Measurements from ENCODE around the gene BIRC3. TPM values are rescaled to one million over a fixed set of nuclear protein-coding genes. Genes with fewer than 3 reads are reported as not detected.

BIRC3 gene
- 100 to 1,000 TPM; 135 to 139 TPM for total RNA-seq

GRCh38 chr11:102317099-102317767 lies at the start of gene BIRC3:
Gene BIRC3 (plus strand): TSS chr11:102317484. CDS start chr11:102324510, 7,026 bp downstream.
- Mint-ChIP-seq H3K4me1 (ENCODE audit: low read depth) (peaks cover 56% of the 10 kb centered on the region), H3K9me3 (no peaks in the 10 kb centered on the region), H3K27me3 (no peaks in the 10 kb centered on the region), H3K27ac (peak within 1 kb of the TSS; percentile 100), H3K36me3 (peaks cover 44% of the 10 kb centered on the region), H3K4me3 (peak within 1 kb of the TSS; percentile 95)
- ChIA-PET POLR2A (interaction anchor here (1.2 to 3.2 kb wide), 4 partner anchors 10 to 159 kb away, joined by 3 to 19 read pairs (median 6); partner anchors contain the start of gene BIRC2), CTCF (interaction anchor here (1.2 to 13.3 kb wide), 4 partner anchors 11 to 179 kb away, joined by 4 to 288 read pairs (median 7); no protein-coding TSS in a partner anchor)
- intact Hi-C loops (cut with micrococcal nuclease), result loop anchor here (1.0 kb wide), 5 partner anchors 11 to 792 kb away; partner anchors contain the start of genes BIRC2 and DYNC2H1
- peak; percentile 96 for DNase-seq

DNA sequence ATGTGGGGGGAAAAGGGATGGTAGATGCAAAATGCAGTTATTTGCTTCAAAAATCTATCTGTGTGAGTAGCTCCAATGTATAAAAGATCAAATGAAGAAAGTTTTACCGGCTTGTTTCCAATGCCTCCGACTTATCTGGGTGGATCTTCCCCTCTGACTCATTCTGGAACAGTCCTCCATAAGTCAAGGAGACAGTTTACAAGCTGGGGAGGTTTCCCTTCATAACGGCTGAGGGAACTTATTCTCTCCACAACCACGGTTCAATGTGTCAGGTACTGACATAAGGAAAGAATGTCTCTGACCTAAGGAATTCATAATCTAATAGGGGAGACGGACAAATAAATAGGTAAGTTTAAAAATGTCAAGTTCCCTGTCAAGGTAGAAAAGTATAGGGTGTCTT lies 49.7 kb upstream of the BIRC3 start:
- Mint-ChIP-seq H3K27me3 (no peaks in the 10 kb centered on the region), H3K27ac (no peak overlapping the region), H3K9me3 (no peaks in the 10 kb centered on the region), H3K4me1 (ENCODE audit: low read depth) (peaks cover 29% of the 10 kb centered on the region), H3K4me3 (no peak overlapping the region), H3K36me3 (no peaks in the 10 kb centered on the region)
- ChIA-PET POLR2A (interaction anchor here (0.6 kb wide), 1 partner anchor 50 kb away, joined by 5 read pairs; no protein-coding TSS in a partner anchor), CTCF (interaction anchor here (1.2 to 3.4 kb wide), 5 partner anchors 7 to 346 kb away, joined by 3 to 19 read pairs (median 10); no protein-coding TSS in a partner anchor)
- intact Hi-C loops (cut with micrococcal nuclease), result loop anchor here (1.0 to 5.0 kb wide), 6 partner anchors 12 to 353 kb away; partner anchors contain the start of genes BIRC3, CEP126 and YAP1
- DNase-seq, result no peak

DNA sequence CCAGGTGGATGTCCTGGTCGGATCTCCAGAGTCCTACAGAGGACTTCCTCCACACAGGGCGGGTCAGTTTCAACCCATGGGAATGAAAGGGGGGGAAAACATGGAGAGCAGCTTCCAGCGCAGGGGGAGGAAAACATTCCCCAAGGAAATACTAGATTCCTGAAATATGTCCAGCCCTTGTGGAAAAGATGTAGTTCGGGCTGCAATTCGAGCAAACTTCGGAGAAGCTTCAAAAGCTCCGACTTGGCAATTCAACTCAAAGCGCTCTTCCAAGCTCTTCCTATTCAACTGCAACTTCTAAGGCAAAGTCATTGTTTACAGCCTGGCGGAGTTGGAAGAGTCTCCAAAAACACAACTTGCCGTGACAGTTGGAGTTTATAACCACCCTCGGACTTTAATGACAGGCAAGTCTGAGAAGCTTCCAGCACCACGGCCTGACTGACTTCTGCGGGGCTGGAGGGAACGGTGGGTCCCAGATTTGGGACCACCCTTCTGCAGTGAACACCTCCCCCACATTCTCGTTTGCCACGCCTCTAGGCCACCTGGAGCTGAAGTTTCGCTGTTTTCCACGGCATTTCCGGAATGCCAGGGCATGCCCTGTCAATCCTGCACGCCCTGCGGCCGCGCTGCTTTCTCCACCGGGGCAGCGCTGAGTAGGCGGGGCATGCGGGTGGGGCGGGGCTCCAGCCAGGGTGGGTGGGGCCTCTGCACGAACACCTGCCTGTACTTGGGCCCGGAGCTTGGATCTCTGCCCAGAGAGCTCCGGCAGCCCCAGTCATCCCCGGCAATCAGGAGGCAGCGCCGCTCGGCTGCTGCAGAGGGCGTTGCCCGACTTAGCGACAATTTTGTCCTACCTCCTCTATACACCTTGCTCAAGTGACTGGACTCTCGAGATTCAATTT lies 49.0 kb upstream of the BIRC3 start:
- ChIA-PET POLR2A (no interaction called here), CTCF (interaction anchor here (0.9 to 3.4 kb wide), 13 partner anchors 8 to 796 kb away, joined by 3 to 19 read pairs (median 6); no protein-coding TSS in a partner anchor)
- no peak overlapping the region for H3K27ac Mint-ChIP-seq
- H3K27me3 Mint-ChIP-seq, result no peaks in the 10 kb centered on the region
- peak; percentile 92 for DNase-seq
- peaks cover 31% of the 10 kb centered on the region for H3K4me1 Mint-ChIP-seq (ENCODE audit: low read depth)
- H3K9me3 Mint-ChIP-seq, result no peaks in the 10 kb centered on the region
- no peaks in the 10 kb centered on the region for H3K36me3 Mint-ChIP-seq
- intact Hi-C loops (cut with micrococcal nuclease), result loop anchor here (1.0 to 5.0 kb wide), 6 partner anchors 11 to 354 kb away; partner anchors contain the start of genes BIRC3, CEP126 and YAP1
- peak overlapping the region; percentile 24 for H3K4me3 Mint-ChIP-seq

DNA sequence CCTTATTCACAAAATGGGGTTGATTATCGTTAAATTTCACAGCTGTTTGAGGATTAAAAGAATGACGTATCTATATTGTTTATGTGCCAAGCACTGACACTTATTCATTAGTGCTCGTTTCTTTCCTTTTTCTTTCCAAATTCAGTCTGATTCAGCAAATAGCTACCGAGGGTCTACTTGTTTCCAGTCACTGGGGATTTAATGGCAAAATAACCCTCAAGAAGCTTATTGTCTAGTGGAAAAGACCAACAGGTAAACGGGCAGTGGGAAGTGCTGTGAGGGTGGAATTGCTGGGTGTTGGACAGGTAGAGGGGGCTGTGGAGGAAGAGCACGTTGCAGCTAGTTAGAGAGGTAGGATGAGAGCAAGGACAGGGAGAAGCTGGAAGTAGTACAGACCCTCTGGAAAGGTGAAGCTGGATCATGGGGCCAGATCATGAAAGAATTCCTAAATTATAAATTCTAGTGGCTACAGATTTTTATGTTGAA lies 48.3 kb upstream of the BIRC3 start:
- H3K27ac Mint-ChIP-seq, result no peak overlapping the region
- intact Hi-C loops (cut with micrococcal nuclease), result loop anchor here (1.0 to 5.0 kb wide), 6 partner anchors 10 to 354 kb away; partner anchors contain the start of genes BIRC3, CEP126 and YAP1

GRCh38 chr11:102269927-102270326 lies 47.4 kb upstream of the BIRC3 start:
- Mint-ChIP-seq H3K27me3 (peaks cover 4% of the 10 kb centered on the region), H3K4me3 (peak overlapping the region; percentile 30), H3K9me3 (no peaks in the 10 kb centered on the region), H3K27ac (no peak overlapping the region), H3K36me3 (no peaks in the 10 kb centered on the region), H3K4me1 (ENCODE audit: low read depth) (peaks cover 31% of the 10 kb centered on the region)
- peak; percentile 24 for DNase-seq
- CTCF ChIA-PET, result interaction anchor here (1.4 to 3.4 kb wide), 6 partner anchors 10 to 396 kb away, joined by 5 to 19 read pairs (median 11); no protein-coding TSS in a partner anchor
- POLR2A ChIA-PET, result no interaction called here
- intact Hi-C loops (cut with micrococcal nuclease), result loop anchor here (2.0 to 5.0 kb wide), 3 partner anchors 158 to 355 kb away; partner anchors contain the start of genes CEP126 and YAP1

More for the DNA sequence above, 48.3 kb upstream of the BIRC3 start:
- H3K9me3 Mint-ChIP-seq, result no peaks in the 10 kb centered on the region
- H3K4me1 Mint-ChIP-seq (ENCODE audit: low read depth), result peaks cover 31% of the 10 kb centered on the region
- DNase-seq, result no peak
- peak overlapping the region; percentile 24 for H3K4me3 Mint-ChIP-seq
- H3K27me3 Mint-ChIP-seq, result no peaks in the 10 kb centered on the region
- H3K36me3 Mint-ChIP-seq, result no peaks in the 10 kb centered on the region
- CTCF ChIA-PET, result interaction anchor here (0.6 to 3.4 kb wide), 15 partner anchors 9 to 796 kb away, joined by 3 to 19 read pairs (median 5); no protein-coding TSS in a partner anchor
- POLR2A ChIA-PET, result no interaction called here

GRCh38 chr11:102272047-102272824 lies 45.0 kb upstream of the BIRC3 start:
- no peaks in the 10 kb centered on the region for H3K36me3 Mint-ChIP-seq
- H3K27ac Mint-ChIP-seq, result no peak overlapping the region
- no peak for DNase-seq
- ChIA-PET CTCF (no interaction called here), POLR2A (no interaction called here)
- H3K4me1 Mint-ChIP-seq (ENCODE audit: low read depth), result peaks cover 31% of the 10 kb centered on the region
- H3K9me3 Mint-ChIP-seq, result no peaks in the 10 kb centered on the region
- H3K4me3 Mint-ChIP-seq, result no peak overlapping the region
- intact Hi-C loops (cut with micrococcal nuclease), result no loop called here
- peaks cover 13% of the 10 kb centered on the region for H3K27me3 Mint-ChIP-seq

DNA sequence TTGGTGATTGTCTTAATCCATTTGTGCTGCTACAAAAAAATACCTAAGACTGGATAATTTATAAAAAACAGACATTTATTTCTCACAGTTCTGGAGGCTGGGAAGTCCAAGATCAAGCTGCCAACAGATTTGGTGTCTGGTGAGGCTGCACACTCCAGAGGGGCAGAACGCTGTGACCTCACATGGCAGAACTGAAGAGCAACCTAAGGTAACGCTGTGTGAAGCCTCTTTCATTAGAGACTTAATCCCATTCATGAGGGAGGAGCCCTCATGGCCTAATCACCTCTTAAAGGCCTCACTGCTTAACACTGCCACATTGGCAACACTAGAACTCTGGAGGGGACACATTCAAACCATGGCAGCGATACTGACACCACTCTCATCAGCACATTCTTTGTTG lies 42.7 kb upstream of the BIRC3 start:
- H3K27me3 Mint-ChIP-seq, result peaks cover 13% of the 10 kb centered on the region
- intact Hi-C loops (cut with micrococcal nuclease), result loop anchor here (5.0 kb wide), 1 partner anchor 288 kb away; no protein-coding TSS in a partner anchor
- no peak for DNase-seq
- no peaks in the 10 kb centered on the region for H3K9me3 Mint-ChIP-seq
- POLR2A ChIA-PET, result no interaction called here
- no peaks in the 10 kb centered on the region for H3K36me3 Mint-ChIP-seq
- CTCF ChIA-PET, result interaction anchor here (1.0 to 1.1 kb wide), 2 partner anchors 13 to 339 kb away, joined by 3 to 4 read pairs; no protein-coding TSS in a partner anchor
- H3K4me3 Mint-ChIP-seq, result no peak overlapping the region
- H3K27ac Mint-ChIP-seq, result no peak overlapping the region
- peaks cover 16% of the 10 kb centered on the region for H3K4me1 Mint-ChIP-seq (ENCODE audit: low read depth)

- Mint-ChIP-seq H3K27ac (no peak overlapping the region), H3K4me3 (no peak overlapping the region), H3K27me3 (peaks cover 21% of the 10 kb centered on the region), H3K4me1 (ENCODE audit: low read depth) (peaks cover 14% of the 10 kb centered on the region), H3K9me3 (no peaks in the 10 kb centered on the region), H3K36me3 (no peaks in the 10 kb centered on the region)
- CTCF ChIA-PET, result no interaction called here
- POLR2A ChIA-PET, result no interaction called here
- no peak for DNase-seq
- intact Hi-C loops (cut with micrococcal nuclease), result loop anchor here (5.0 kb wide), 1 partner anchor 286 kb away; no protein-coding TSS in a partner anchor
Measured at GRCh38 chr11:102276362-102276761, 40.9 kb upstream of the BIRC3 start.

- Mint-ChIP-seq H3K4me3 (no peak overlapping the region), H3K4me1 (ENCODE audit: low read depth) (peaks cover 14% of the 10 kb centered on the region), H3K27me3 (peaks cover 21% of the 10 kb centered on the region), H3K9me3 (no peaks in the 10 kb centered on the region), H3K27ac (no peak overlapping the region), H3K36me3 (no peaks in the 10 kb centered on the region)
- intact Hi-C loops (cut with micrococcal nuclease), result loop anchor here (5.0 kb wide), 1 partner anchor 286 kb away; no protein-coding TSS in a partner anchor
- ChIA-PET POLR2A (no interaction called here), CTCF (no interaction called here)
- DNase-seq, result no peak
Measured at GRCh38 chr11:102276783-102277182, 40.5 kb upstream of the BIRC3 start.

DNA sequence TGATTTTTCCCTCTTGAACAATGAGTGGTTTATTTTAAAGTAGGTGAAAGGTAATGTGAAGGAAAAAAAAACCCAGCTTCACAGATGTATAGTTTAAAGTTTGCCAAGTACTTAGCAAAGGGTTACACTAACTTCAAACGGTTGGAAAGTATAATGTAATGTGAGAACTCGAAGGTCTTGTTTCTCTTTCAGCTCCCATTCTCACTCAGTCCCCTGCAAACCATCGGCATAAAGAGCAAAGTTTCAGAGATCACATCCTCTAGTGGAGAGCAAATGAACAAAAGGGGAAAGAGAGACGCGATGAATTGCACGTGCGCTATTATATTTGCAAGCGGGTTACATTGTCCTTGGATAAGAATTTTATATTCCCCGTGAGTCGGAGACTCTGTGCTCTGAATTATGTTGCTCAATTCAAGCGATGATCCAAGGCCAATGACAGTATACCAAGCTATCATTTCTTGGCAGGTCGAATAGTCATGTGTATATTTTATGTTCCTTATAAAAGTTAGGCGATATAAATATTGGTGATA lies 37.6 kb upstream of the BIRC3 start:
- Mint-ChIP-seq H3K36me3 (no peaks in the 10 kb centered on the region), H3K4me1 (ENCODE audit: low read depth) (peaks cover 10% of the 10 kb centered on the region), H3K27ac (no peak overlapping the region), H3K9me3 (no peaks in the 10 kb centered on the region), H3K4me3 (no peak overlapping the region), H3K27me3 (peaks cover 17% of the 10 kb centered on the region)
- DNase-seq, result no peak
- POLR2A ChIA-PET, result interaction anchor here (1.1 kb wide), 1 partner anchor 16 kb away, joined by 5 read pairs; no protein-coding TSS in a partner anchor
- intact Hi-C loops (cut with micrococcal nuclease), result loop anchor here (1.0 to 5.0 kb wide), 2 partner anchors 11 to 283 kb away; no protein-coding TSS in a partner anchor
- CTCF ChIA-PET, result interaction anchor here (0.8 to 2.3 kb wide), 7 partner anchors 9 to 333 kb away, joined by 3 to 12 read pairs (median 5); no protein-coding TSS in a partner anchor

Data from activated CD4-positive, alpha-beta memory T cell treated with anti-CD3 and anti-CD28 coated beads for 36 hours (primary cell).